Gastrocnemius medialis (tissue), 4 donors: ENCODE results near the gene CD46.

Source experiments
- POLR2A ChIP-seq, 2 donors: fragments of 450-650 bp; IDR thresholded peaks; one replicate each; pipeline ENCODE4 v1.6.1; 2017; ENCODE audit warnings: antibody characterized with exemption in 2 of 2, mild to moderate bottlenecking in 2 of 2, moderate library complexity in 2 of 2
- TF ChIP-seq, protein P1 (sequence below), 5 experiments: fragments of 450-650 bp in 3 of 5; fragments of 200-600 bp in 2 of 5; sonication (generic) in 2 of 5; IDR thresholded peaks in 4 of 5; conservative IDR thresholded peaks in 1 of 5; 1 replicate in 4 of 5; 2 replicates in 1 of 5; pipeline ENCODE4 v1.5.1; 2016 to 2019; ENCODE audit warnings: antibody characterized with exemption in 5 of 5, mild to moderate bottlenecking in 3 of 5, moderate library complexity in 3 of 5

DNA sequence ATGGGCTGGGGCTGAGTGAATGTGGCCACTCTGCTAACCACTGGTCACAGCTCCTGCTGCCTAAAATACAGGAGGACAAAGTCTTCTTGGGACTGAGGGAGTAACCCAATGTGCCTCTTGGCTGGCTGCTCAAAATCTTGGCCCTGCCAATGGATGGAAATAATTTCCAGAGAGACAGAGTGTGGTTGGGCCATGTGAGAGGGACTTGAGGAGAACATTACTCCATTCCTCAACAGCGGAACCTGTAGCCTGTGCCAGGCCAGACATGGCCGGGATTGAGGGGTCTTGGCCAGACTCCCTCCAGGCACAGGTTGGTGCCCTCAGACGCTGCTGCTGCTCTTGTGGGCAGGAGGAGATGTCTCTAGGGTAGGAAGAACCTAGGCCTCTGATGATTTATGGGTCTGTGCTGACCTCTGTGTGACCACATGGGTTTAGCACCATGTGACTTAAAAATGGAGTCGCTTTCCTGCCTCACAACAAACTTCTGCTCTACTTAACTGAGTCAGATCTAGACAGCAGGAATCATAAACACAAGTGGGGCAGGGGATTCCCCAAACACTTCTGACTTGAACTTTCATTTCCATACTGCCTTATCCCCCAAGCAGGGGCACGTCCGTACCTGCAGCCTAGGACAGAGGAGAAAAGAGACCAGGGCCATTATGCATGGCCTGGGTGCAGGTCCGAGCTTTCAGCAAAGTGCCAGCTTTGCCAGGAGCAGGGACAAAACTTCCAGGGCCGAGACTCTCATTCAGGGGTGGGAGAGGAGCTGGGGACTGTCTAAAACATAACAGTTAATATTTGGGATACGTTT, 79.9 kb downstream of the CD46 start:
- TF ChIP-seq, protein P1, sequence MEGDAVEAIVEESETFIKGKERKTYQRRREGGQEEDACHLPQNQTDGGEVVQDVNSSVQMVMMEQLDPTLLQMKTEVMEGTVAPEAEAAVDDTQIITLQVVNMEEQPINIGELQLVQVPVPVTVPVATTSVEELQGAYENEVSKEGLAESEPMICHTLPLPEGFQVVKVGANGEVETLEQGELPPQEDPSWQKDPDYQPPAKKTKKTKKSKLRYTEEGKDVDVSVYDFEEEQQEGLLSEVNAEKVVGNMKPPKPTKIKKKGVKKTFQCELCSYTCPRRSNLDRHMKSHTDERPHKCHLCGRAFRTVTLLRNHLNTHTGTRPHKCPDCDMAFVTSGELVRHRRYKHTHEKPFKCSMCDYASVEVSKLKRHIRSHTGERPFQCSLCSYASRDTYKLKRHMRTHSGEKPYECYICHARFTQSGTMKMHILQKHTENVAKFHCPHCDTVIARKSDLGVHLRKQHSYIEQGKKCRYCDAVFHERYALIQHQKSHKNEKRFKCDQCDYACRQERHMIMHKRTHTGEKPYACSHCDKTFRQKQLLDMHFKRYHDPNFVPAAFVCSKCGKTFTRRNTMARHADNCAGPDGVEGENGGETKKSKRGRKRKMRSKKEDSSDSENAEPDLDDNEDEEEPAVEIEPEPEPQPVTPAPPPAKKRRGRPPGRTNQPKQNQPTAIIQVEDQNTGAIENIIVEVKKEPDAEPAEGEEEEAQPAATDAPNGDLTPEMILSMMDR (IDR thresholded peaks at IDR 0.05 in 4 of 5, conservative IDR thresholded peaks at IDR 0.05 in 1 of 5) = no peak
- peak in 1 of 2 donors; percentile 35 for TF ChIP-seq POLR2A (IDR thresholded peaks at IDR 0.05)
